Measurements from ENCODE around the gene HNF1A.
A peak's percentile ranks its signal among the peaks of the same experiment; 100 is the strongest.

The HNF1A gene

GRCh38 chr12:120959111-120959878 lies 19.0 kb upstream of the HNF1A start:
- FAIRE-seq, result no peak

- FAIRE-seq, result no peak
Measured at GRCh38 chr12:120960657-120961056, 17.7 kb upstream of the HNF1A start.

GRCh38 chr12:120961604-120962531 lies 16.5 kb upstream of the HNF1A start:
- no peak for FAIRE-seq

GRCh38 chr12:120962532-120963020 lies 15.8 kb upstream of the HNF1A start:
- no peak for FAIRE-seq

GRCh38 chr12:120964298-120964697 lies 14.0 kb upstream of the HNF1A start:
- no peak for FAIRE-seq

GRCh38 chr12:120965534-120966091 lies 12.7 kb upstream of the HNF1A start:
- no peak for FAIRE-seq

GRCh38 chr12:120970310-120970709 lies 8.0 kb upstream of the HNF1A start:
- FAIRE-seq, result no peak

GRCh38 chr12:120971299-120972180 lies 6.8 kb upstream of the HNF1A start:
- peak; percentile 96 for FAIRE-seq

GRCh38 chr12:120972870-120973543 lies 5.3 kb upstream of the HNF1A start:
- no peak for FAIRE-seq

GRCh38 chr12:120977531-120978295 lies 630 bp upstream of the HNF1A start:
- no peak for FAIRE-seq

- FAIRE-seq, result no peak
Measured at GRCh38 chr12:120979220-120979861, 998 bp downstream of the HNF1A start.

GRCh38 chr12:120979862-120980696 lies 1.7 kb downstream of the HNF1A start:
- no peak for FAIRE-seq

- FAIRE-seq, result no peak
Measured at GRCh38 chr12:120980800-120981368, 2.5 kb downstream of the HNF1A start.

- FAIRE-seq, result no peak
Measured at GRCh38 chr12:120981407-120981941, 3.1 kb downstream of the HNF1A start.

- FAIRE-seq, result no peak
Measured at GRCh38 chr12:120982659-120983058, 4.3 kb downstream of the HNF1A start.

GRCh38 chr12:120983759-120984158 lies 5.4 kb downstream of the HNF1A start:
- no peak for FAIRE-seq

GRCh38 chr12:120984351-120984898 lies 6.1 kb downstream of the HNF1A start:
- FAIRE-seq, result no peak

- FAIRE-seq, result no peak
Measured at GRCh38 chr12:120988234-120988633, 9.9 kb downstream of the HNF1A start.

GRCh38 chr12:120988658-120989057 lies 10.3 kb downstream of the HNF1A start:
- no peak for FAIRE-seq
